RKO (cell line): ENCODE measurements around the gene DEAF1.

Experiments used
- DNase-seq: peaks from one replicate; pipeline ENCODE4 v3.0.0-alpha.2; 2016; ENCODE audit warnings: low spot score

DEAF1 gene

GRCh38 chr11:721247-721740 lies 26.3 kb upstream of the DEAF1 start:
- no peak for DNase-seq

- no peak for DNase-seq
Observed at GRCh38 chr11:720642-721246, 25.7 kb upstream of the DEAF1 start.

DNA sequence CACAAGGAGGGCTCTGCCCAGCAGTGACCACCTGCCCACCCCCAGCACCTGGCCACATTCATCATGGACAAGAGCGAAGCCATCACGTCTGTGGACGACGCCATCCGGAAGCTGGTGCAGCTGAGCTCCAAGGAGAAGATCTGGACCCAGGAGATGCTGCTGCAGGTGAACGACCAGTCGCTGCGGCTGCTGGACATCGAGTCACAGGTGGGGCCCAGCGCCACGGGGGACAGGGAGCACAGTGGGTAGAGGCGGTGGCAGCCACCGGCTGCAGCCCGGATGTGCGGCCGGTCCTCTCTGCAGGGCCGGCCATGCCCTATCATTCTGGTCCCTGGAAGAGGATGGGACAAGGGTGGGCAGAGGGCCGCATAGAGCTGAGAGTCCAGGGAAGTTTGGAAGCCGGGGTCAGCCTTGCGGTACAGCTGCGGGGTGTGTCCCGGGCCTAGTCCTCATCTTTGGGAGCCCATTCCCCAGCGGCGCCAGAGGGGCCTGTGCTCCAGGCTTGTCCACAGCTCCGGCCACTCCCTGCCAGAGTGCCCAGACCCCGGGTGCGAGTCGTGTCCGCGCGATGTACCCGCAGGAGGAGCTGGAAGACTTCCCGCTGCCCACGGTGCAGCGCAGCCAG lies 25.1 kb upstream of the DEAF1 start:
- DNase-seq: no peak

DNA sequence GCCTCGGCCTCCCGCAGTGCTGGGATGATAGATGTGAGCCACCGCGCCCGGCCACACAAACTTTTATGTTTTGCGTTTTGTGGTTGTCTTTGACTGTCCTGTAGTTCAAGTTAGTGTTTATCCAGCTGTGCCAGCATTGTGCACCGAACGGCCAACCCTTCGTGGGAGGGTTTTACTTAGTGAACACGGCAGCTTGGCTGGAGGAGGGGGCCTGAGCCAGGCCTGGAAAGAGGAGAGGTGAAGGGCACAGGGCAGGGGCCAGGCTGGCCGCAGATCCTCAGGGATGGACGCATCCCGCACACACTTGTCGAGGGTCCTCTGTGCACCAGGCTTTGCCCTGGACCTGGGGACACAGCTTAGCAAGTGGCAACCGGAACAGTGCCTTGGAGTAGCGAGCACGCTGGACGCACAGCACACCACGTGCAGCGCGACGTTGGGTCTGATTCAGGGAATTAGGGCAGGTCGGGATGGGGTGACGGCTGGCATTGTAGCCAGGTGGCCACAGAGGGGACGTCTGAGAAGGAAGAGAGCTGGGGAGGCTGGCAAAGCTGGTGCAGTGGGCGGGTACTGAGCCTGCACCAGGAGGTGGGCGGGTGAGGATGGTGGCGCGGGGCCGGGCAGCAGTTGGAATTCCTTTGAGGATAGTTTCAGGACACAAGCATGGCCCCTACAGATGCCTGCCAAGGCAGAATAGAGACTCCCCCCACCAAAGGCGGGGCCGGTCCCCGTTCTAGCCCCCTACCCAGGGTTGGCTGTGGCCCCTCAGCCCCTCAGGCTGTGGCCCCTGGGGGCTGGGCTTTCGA lies 24.4 kb upstream of the DEAF1 start:
- no peak for DNase-seq

DNA sequence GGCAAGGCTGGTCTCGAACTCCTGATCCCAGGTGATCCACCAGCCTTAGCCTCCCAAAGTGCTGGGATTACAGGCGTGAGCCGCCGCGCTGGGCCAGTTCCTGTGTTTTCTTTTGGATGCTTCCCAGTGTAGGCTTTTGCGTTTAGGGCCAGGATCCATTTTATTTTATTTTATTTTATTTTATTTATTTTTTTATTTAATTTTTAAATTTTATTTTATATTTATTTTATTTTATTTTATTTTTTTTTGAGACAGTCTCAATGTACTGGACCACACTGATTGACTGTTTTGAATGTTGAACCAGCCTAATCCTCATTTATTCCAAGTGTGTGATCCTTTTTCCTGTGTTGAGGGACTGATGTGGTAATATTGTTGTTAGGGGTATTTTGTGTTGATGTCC lies 19.4 kb upstream of the DEAF1 start:
- no peak for DNase-seq

- DNase-seq: no peak
Observed at GRCh38 chr11:709109-709997, 14.3 kb upstream of the DEAF1 start.

DNA sequence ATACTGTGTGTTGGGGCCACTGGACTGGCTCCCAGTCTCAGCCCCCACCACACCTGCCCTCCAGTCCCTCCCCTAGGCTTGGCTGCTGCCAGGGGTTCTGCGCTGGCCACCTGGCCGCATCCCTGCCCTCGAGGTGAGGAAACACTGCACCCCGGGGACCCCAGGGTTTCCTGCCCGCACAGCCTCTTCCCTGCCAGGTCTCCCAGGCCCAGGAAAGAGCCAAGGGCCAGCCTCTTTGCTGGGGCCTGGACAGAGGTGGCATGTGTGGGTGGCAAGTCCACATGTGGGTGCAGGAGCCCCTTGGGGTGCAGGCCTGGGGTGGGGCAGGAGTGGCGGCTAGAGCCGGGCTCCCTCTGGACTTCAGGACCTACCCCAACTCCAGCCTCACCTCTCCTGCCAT lies 13.5 kb upstream of the DEAF1 start:
- DNase-seq: no peak

GRCh38 chr11:707817-708420 lies 12.9 kb upstream of the DEAF1 start:
- DNase-seq: no peak

- DNase-seq: no peak
Observed at GRCh38 chr11:706957-707816, 12.2 kb upstream of the DEAF1 start.

DNA sequence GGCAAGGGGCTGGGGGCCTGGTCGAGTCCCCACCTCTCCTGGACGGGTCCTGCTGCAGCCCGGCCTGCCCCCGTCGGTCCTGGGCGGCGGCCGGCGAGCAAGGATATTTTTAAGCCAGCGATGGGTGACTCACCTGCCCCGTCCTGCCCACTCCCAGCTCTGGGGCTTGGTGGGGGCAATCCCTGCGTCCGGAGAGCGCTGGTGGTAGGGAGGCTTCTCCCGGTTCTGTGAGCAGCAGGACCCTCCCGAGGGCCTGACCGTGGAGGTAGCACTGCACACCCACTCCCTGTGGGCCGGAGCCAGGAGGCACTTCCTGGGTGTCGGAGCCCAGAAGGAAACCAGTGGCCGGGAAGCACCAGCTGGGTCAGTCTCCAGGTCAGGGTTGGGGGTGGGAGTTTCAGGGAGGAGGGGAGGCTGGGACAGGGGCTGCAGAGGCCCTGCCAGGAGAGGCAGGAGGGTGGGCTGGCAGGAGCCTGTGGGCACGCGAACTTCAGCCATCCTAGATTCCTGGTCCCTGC lies 11.5 kb upstream of the DEAF1 start:
- peak; percentile 42 for DNase-seq

- DNase-seq: no peak
Observed at GRCh38 chr11:705646-706438, 10.8 kb upstream of the DEAF1 start, which contains the start of gene EPS8L2. Gene EPS8L2, plus strand, starts transcription at chr11:706231. Its CDS starts 3,177 bp downstream, at chr11:709408.

DNA sequence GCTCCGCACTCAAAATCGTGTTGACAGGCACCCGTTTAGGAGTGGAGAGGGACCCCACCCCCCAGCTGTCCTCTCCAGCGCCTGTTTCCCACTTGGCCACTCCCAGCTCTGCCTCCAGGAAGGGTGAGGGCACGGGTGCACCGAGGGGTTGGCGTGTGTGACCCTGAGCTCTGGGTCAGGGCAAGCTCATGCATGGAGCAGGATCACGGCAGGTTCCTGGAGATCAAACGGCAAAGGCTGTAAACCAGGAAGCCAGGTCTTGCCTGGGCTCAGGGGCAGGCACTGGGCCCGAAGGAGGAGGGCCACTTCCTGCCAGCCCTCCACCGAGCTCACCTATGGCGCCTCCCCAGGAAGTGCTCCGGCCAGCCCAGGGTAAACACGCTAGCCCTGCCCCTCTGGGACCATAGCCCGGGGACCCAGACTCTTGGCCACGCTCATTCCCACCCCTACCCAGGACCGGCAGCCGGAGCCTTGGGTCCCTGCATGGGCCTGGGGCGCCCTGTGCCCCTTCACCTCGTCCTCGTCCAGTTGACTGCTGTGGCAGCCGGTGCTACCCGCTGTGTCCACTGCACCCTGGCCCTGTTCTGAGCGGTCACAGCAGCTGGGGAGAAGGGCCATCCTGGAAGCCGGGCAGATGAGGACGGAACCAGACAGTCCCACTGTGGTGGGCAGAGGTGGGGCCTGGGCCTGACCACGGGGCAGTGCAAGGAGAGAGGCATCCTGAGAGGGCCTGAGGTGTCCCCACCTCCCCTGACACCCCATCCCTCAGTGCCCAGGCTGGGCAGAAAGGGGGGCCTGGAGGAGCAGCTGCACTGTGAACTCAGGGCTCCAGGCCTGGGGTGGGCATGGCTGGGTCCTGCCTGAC lies 10.0 kb upstream of the DEAF1 start:
- no peak for DNase-seq

- DNase-seq: no peak
Observed at GRCh38 chr11:704228-704674, 9.2 kb upstream of the DEAF1 start.

- DNase-seq: no peak
Observed at GRCh38 chr11:703506-703905, 8.5 kb upstream of the DEAF1 start.

- DNase-seq: no peak
Observed at GRCh38 chr11:702462-703461, 7.7 kb upstream of the DEAF1 start.

GRCh38 chr11:701741-702461 lies 6.9 kb upstream of the DEAF1 start:
- no peak for DNase-seq

DNA sequence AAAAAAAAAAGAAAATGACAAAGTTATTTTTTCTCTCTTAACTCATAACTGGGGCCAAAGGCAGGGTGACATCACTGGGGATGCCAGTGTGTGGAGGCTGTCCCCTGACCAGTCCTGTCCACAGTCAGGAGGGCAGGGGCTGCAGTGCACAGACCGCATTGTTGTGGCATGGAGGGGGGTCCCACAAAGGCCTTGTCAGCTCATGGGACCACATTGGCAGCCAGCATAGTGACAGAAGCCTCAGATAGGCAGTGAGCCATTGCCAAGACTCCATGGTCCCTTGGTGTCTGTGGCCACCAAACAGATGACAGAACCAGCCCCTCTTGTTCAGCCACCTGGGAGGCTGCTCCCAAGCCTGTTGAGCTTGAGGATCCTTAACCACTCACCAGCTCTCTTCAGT lies 4.7 kb upstream of the DEAF1 start:
- DNase-seq: no peak
